C4-2B (cell line): ENCODE data around the gene MAML1.
"Not testable (repeated sequence)": the region's sequence is repeated elsewhere in the genome, so short reads cannot be mapped to it uniquely, and the experiment has no call there.

ENCODE experiments used
- H3K27ac ChIP-seq: fragments of 450-650 bp; 2 replicates; pipeline ENCODE4 v1.5.1; 2017
- CTCF ChIP-seq: fragments of 450-650 bp; conservative IDR thresholded peaks from 2 replicates; pipeline ENCODE4 v1.5.1; 2017; ENCODE audit warnings: mild to moderate bottlenecking
- ZFX ChIP-seq: fragments of 450-650 bp; IDR thresholded peaks from 2 replicates; pipeline ENCODE4 v1.6.1; 2017

MAML1 gene

GRCh38 chr5:179732412-179732917, at the start of gene MAML1:
Gene MAML1 (plus strand): TSS chr5:179732822. CDS start chr5:179733113, 291 bp downstream.
- peak within 1 kb of the TSS; percentile 88 for H3K27ac ChIP-seq
- TF ChIP-seq CTCF (no peak), ZFX (no peak)

- not testable (repeated sequence) for H3K27ac ChIP-seq
Observed at GRCh38 chr5:179689212-179689611, 43.4 kb upstream of the MAML1 start.

- H3K27ac ChIP-seq: no peak overlapping the region
- TF ChIP-seq ZFX: no peak
- no peak for TF ChIP-seq CTCF
Observed at GRCh38 chr5:179694561-179694960, 38.1 kb upstream of the MAML1 start.

- TF ChIP-seq ZFX (no peak), CTCF (no peak)
- peak overlapping the region; percentile 99 for H3K27ac ChIP-seq
Observed at GRCh38 chr5:179696603-179697002, 36.0 kb upstream of the MAML1 start.

- peak overlapping the region; percentile 99 for H3K27ac ChIP-seq
Observed at GRCh38 chr5:179697108-179697507, 35.5 kb upstream of the MAML1 start.

GRCh38 chr5:179697543-179697942, 35.1 kb upstream of the MAML1 start:
- H3K27ac ChIP-seq: peak overlapping the region; percentile 99

More at GRCh38 chr5:179697108-179697507, 35.5 kb upstream of the MAML1 start:
- TF ChIP-seq CTCF (no peak), ZFX (no peak)

GRCh38 chr5:179697993-179698934, 34.4 kb upstream of the MAML1 start:
- peak overlapping the region; percentile 99 for H3K27ac ChIP-seq
- TF ChIP-seq CTCF (no peak), ZFX (peak; percentile 16; the same call in 1 of the 2 replicates)

GRCh38 chr5:179698935-179699615, 33.5 kb upstream of the MAML1 start, which contains the start of gene CANX:
Gene CANX (plus strand): TSS chr5:179698967. CDS start chr5:179705682, 6,715 bp downstream.
- H3K27ac ChIP-seq: peak within 1 kb of the TSS; percentile 99
- TF ChIP-seq ZFX (peak; percentile 94), CTCF (no peak)
